ENCODE data around the gene PAPPA.

- TF ChIP-seq CTCF (IDR thresholded peaks at IDR 0.05) (no peak), POLR2A (IDR thresholded peaks at IDR 0.05) (no peak)
These were observed 113.4 kb downstream of the PAPPA start for GRCh38 chr9:116267021-116267420.
